ENCODE measurements around the gene ABAT.
"Not testable (repeated sequence)": the region's sequence is repeated elsewhere in the genome, so short reads cannot be mapped to it uniquely, and the experiment has no call there.

Gene ABAT

GRCh38 chr16:8795091-8795490 lies 120.7 kb downstream of the ABAT start:
- DNase-seq, result no peak

- DNase-seq, result no peak
Measured at GRCh38 chr16:8795818-8796217, 121.4 kb downstream of the ABAT start.

- no peak for DNase-seq
Measured at GRCh38 chr16:8796469-8797363, 122.3 kb downstream of the ABAT start.

- peak; percentile 93 for DNase-seq
Measured at GRCh38 chr16:8797364-8798173, 123.2 kb downstream of the ABAT start, which contains the start of the genes PMM2 and TMEM186. TSS of gene PMM2 (plus strand) at chr16:8797839. CDS start at chr16:8797883, 44 bp downstream. TSS of gene TMEM186 (minus strand) at chr16:8797639. CDS start at chr16:8797614, 25 bp downstream.

GRCh38 chr16:8798174-8798527 lies 123.7 kb downstream of the ABAT start:
- DNase-seq, result no peak

GRCh38 chr16:8798535-8799157 lies 124.2 kb downstream of the ABAT start:
- DNase-seq, result no peak

- no peak for DNase-seq
Measured at GRCh38 chr16:8801701-8802100, 127.3 kb downstream of the ABAT start.

- not testable (repeated sequence) for DNase-seq
Measured at GRCh38 chr16:8803733-8804132, 129.3 kb downstream of the ABAT start.

- DNase-seq, result no peak
Measured at GRCh38 chr16:8804313-8804712, 129.9 kb downstream of the ABAT start.

- no peak for DNase-seq
Measured at GRCh38 chr16:8806272-8806983, 132.0 kb downstream of the ABAT start.

- no peak for DNase-seq
Measured at GRCh38 chr16:8807189-8807588, 132.8 kb downstream of the ABAT start.

GRCh38 chr16:8808009-8808408 lies 133.6 kb downstream of the ABAT start:
- no peak for DNase-seq

GRCh38 chr16:8808613-8809353 lies 134.4 kb downstream of the ABAT start:
- no peak for DNase-seq

- no peak for DNase-seq
Measured at GRCh38 chr16:8812162-8812843, 137.9 kb downstream of the ABAT start.

- DNase-seq, result no peak
Measured at GRCh38 chr16:8814095-8814806, 139.8 kb downstream of the ABAT start.

- DNase-seq, result no peak
Measured at GRCh38 chr16:8816967-8817655, 142.7 kb downstream of the ABAT start.

GRCh38 chr16:8818504-8819270 lies 144.3 kb downstream of the ABAT start:
- no peak for DNase-seq

- no peak for DNase-seq
Measured at GRCh38 chr16:8819411-8820034, 145.1 kb downstream of the ABAT start.

GRCh38 chr16:8822403-8822802 lies 148.0 kb downstream of the ABAT start:
- no peak for DNase-seq
